ENCODE data around the gene CASP6.
A peak's percentile ranks its signal among the peaks of the same experiment; 100 is the strongest.

CASP6 gene

DNA sequence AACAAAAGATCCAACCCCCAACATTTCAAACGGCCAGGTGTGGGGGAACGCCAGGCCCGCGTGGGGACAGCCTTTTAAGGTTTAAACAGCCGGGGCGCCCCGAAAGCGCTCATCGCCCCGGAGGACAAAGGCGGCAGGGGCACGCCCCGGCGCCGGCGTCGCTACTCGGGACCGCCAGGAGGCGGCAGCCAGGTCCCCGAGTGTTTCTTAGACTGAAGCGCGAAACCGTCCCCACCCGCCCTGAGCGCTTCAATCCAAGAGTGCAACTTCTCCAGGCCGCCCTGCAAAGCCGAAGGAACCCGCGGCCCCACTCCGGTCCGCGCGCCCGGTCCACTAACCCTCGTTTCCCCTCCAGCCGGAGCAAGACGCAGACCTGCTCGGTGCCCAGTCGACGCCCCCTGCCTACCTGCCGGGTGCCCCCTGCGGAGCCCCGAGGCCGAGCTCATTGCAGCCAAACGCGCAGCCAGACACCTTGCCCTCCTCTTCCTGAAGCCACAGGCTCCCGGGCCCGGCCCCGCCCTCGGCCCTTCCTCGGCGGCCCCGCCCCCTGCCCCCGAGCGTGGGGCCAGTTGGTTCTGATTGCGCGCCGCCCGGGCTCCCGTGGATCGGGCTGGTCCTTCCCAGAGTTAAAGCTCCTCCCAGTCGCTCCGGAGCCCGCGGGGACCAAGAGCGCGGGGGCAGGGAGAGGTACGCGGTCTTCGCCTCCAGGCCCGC lies at the start of gene CASP6:
Gene CASP6 (minus strand): TSS at position 496 of the 714 bp plus-strand sequence. CDS start 50 bp downstream, at position 446.
- peak; percentile 27 for DNase-seq

DNA sequence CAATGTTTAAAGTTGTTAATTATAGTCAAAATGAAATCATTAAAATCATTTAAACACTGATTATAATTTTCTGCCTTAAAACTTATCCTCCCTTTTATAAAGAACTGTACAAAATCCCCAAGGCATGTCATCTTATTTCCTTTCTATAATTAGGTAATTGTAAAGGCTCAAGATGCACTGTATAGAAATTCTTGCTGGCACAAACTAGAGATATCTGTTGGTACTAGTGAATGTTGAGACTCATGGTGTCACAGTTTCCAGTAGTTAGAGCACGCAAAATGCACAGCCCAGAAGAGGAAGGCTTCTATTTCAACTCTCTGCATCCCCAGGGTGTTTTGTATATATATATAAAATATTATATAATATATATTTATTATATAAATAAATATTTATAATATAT lies 49.3 kb upstream of the CASP6 start:
- no peak for DNase-seq

DNA sequence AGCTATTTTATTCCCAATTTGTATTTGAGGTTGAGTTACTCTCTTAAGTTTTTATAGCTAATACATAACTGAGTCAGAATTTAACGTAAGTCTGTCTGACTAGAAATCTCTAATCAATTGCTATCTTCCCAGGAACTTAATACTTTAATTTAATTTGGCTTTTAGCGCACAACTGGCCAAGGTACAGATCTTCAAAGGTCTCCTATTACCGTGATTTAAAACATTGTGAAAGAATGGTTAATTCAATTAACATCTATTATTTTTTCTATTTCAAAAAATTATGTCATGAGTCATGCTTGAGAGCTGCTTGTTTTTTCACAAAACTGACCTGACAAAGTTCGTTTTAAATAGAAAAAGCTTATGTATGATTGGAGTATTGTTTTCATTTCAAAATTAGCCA lies 48.6 kb upstream of the CASP6 start:
- no peak for DNase-seq

DNA sequence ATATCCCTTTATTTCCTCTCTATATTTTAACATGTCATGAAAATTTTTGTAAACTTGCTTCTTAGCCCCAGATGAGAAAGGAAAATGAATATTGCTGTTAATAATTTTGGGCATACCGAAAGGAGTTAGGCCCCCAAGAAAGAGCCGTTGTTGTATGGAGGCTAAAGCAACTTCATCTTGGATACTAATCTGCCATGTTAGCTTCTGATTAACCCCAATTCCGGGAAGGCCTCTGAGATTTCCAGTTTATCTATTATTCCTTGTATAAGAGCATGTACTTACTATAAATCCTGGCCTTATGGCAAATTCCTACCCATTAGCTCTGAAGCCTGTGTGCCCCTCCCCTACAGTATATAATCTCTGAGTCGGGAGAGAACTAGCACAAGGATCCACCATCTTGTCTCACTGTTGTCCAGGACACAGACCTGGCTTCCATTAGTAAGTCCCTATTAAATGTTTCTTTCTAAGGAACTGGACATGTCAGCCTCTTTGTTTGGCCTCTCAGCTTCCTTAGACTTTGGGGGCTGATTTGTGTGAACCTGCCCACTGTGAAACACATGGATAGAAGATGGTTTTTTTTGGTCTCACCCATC lies 47.5 kb upstream of the CASP6 start:
- no peak for DNase-seq

DNA sequence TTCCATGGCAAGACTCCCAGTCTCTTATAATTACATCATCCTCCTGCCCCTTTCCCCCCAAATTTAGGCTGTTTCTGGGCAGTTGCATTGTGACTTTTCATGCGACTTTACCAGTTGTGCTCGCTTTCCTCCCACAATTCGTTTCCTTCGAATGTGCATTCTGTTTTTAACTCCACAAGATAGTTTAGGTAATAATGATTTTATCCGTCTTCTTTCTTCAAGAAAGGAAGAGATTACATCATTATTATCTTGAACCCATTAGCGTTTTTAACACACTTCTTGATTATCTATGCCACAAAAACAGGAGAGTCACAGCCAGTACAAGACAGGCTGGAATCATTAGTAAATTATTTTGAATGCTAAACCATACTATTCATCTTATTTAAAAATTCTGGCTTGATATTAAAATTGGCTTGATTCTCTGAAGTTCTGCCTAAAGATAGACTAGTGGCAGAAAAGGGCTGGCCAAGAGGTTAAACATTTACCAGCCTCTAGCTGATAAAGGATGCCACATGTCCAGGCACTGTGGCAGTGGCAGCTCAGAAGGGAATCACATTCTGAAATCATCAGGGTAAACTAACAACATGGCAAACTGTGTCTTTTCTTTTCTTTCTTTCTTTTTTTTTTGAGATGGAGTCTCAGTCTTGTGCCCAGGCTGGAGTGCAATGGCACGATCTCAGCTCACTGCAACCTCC lies 46.3 kb upstream of the CASP6 start:
- no peak for DNase-seq

DNA sequence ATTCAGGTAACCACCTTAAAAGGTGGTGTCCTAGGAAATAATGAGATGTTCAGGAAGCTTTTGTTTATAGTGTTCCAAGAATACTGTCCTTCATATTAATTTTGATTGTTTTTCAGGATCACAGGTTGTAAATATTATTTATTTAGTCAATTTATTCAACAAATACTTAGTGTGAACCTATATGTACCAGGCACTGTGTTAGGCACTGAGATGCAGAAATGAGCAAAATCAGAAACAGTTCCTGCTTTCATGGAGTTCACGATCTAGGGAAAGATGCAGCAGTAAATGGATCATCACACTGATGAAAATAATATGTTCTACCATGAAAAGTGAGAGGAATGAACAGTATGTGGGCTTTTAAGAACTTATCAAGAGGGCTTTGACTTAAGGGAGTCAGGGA lies 44.9 kb upstream of the CASP6 start:
- DNase-seq, result no peak

DNA sequence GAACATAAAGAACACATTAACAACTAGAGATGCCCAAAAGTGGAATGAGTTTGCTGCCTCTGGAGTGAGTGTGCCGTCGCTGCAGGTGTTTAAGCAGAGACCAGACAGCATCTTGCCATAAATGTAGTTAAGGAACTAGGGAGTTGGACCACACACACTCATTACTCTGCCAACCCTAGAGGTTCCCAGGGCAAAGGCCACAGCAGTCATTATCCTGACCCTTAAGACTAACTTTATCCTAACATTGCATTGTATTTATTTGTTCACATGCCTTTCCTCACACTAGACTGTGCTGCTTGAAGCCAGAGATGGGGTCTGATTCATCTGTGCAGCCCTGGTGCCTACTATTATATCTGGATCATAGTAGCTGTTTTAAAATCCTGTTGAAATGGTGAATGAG lies 43.5 kb upstream of the CASP6 start:
- no peak for DNase-seq

DNA sequence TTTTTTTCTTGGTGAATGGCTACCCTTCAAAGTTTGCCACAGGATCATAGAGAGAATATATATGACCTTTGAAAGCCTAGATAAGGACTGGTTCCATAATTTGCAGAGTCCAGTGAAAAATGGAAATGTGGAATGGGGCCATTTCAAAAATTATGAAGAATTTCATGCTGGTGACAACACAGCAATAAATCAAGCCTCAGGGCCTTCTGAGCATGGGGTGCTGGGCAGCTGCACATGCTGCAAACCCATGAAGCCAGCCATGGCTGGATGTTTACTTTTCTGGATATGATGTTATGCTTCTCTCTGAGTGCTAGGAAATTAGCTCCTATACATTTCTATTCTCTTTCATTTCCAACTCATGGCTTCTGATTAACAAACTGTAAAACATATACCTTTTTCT lies 42.6 kb upstream of the CASP6 start:
- no peak for DNase-seq

DNA sequence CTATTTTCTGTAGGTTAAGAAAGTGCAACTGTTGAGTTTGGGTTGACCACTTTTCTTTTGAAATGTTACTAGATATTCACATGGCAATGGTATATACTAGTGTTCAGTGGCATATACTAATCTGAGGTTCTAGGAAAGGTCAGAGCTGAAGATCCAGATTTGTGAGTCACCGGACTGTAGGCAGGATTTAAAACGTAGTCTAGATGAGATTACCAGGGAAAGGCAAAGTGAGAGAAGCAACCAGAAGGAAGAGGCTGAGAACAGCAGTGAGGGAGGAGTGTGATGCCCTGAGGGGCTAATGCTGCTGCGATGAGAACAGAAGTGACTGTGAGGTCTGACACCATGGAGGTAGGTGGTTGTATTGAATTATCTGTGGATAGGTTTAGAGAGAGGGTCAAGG lies 36.3 kb upstream of the CASP6 start:
- DNase-seq, result no peak

DNA sequence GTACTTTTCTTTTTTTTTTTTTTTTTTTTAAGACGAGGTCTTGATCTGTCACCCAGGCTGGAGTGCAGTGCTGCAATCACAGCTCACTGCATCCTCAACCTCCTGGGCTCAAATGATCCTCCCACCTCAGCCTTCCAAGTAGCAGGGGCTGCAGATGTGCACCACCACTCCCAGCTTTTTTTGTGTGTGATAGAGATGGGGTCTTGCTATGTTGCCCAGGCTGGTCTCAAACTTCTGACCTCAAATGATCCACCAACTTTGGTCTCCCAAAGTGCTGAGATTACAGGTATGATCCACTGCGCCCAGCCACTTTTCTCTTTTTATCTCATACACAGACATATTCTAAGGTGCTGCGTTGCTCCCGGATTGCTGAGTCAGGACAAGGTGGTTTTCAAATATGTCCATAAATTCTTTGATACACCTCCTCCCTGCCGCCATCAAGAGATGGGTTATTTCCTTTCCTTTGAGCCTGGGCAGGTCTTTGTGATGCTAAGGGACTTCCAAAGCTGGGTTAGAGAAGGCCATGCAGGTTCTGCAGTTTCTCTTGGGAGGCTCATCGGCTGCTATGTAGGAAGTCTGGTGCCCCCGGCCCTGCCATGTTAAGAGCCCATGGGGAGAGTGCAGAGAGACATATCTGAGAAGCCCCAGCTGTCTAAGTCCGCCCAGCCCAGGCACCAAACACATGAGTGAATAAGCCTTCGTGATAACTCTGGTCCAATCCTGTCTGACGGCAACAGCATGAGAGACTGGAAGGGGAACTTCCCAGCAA lies 35.0 kb upstream of the CASP6 start:
- DNase-seq, result no peak

DNA sequence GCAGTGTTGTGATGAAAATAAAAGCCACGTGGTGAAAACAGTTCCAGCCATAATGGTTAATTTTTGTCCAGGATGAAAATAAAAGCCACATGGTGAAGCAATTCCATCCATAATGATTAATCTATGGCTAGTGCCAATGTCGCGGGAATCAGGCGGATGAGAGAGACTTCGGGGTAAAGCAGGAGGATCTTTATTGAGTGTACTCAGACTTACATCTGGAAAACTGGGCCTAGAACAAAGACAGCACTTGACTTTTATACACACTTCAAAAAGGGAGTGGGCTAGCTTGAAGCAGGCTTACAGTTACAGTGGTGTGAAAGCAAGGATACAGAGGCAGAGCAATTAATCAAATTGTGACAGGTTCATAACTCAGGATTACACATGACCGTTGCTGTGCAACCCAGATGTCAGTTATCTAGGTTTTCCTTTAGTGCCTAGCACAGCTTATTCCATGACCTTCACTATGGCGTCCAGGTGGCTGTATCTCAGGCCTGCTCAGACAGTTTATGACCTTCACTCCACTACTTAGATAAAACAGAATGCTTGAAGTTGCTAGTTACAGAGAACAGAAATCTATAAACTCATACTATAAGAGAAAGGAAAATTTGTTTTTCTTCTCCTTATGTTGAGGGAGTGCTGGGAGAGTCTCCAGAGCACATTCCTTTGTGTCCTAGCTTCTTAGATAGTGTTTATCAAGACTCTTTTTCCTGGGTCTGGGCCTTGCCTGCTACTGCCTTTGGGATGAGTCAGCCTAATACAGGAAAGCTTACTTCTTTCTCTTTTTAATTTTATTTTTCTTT lies 32.5 kb upstream of the CASP6 start:
- no peak for DNase-seq

DNA sequence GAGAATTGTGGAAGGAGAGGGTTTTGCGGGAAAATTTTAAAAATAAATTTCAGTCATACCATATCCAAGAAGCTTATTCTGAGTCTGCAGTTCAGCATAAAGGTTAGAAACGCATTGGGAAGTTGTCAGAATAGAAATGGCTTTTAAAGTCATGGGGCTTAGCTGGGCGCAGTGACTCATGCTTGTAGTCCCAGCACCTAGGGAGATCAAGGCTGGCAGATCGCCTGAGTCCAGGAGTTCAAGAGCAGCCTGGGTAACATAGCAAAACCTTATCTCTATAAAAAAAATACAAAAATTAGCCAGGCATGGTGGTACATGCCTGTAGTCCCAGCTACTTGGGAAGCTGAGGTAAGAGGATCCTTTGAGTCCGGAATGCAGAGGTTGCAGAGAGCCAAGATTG lies 30.5 kb upstream of the CASP6 start:
- no peak for DNase-seq

DNA sequence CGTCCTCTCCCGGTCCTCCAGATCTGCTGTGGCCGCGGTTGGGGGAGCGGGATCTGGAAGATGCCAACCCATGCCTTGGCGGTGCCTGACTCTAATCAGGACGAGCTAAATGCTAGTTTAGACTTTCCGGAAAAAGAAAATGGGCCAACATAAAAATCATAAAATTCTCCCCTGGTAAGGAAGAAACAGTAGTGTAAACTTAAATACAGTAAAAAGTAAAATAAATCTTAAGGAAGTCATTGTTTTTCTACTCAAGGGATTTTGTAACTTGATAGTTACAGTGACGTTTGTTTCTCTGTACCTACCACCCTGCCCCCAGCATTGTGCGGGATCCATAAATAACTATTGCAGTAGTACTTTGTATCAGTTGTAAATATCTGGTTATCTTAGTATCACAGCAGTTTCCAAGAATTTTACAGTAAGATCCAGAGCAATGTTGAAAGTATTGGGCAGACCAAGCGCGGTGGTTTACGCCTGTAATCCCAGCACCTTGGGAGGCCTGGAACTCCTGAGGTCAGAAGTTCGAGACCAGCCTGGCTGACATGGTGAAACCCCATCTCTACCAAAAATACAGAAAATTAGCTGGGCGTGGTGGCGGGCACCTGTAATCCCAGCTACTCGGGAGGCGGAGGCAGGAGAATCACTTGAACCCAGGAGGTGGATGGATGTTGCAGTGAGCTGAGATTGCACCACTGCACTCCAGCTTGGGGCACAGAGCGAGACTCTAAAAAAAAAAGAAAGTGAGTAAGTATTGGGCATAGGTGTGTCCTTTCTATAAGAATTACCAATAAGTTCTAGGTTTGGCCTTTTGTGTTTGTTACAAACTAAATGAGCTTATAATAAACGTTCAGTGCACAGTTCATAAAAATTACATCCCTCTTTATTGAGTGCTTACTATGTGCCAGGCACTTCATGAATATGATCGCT lies 27.6 kb upstream of the CASP6 start:
- DNase-seq, result no peak

DNA sequence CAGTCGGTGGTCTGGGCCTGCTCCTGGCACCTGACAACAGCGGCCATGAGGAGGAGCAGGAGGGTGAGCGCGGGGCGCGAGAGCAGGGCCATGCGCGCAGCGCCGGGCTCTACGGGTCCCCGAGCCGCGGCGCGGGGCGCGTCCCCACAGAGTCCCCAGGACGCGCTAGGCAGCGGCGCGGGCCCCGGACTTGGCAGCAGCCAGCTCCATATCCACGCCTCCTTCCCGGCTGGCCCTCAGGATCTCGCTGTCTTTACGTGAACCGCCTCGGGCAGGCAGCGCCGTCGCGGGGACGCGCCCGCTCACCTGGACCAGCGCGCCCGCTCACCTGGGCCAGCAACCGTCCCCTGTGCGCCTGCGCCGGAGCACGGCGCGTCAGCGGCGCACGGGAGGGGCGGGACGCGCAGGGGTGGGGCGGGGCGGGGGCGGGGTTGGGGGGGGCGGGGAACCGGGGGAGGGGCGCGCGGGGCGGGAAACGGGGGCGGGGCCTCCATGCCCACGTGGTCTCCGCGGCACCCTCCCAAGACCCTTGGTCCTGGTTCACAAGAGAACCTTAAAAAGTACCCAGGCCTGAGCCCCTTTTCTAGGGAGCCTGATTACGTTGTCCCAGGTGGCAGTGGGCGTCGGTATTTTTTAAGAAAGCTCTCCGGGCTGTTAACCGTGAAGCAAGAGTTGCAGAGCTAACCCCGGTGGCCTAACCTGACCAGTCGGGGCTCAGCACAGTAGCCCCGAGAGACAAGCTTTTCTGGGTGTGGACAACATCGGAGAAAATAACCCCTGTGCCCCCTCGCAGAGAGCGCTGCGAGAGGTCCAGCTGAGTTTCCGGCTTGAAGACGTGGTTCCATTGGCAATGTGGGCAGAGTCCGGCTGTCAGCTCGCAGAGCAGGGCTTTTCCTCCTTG lies 26.7 kb upstream of the CASP6 start, which contains the start of gene PLA2G12A:
Gene PLA2G12A (minus strand): TSS at position 353 of the 901 bp plus-strand sequence. CDS start 261 bp downstream, at position 92.
- peak; percentile 82 for DNase-seq

DNA sequence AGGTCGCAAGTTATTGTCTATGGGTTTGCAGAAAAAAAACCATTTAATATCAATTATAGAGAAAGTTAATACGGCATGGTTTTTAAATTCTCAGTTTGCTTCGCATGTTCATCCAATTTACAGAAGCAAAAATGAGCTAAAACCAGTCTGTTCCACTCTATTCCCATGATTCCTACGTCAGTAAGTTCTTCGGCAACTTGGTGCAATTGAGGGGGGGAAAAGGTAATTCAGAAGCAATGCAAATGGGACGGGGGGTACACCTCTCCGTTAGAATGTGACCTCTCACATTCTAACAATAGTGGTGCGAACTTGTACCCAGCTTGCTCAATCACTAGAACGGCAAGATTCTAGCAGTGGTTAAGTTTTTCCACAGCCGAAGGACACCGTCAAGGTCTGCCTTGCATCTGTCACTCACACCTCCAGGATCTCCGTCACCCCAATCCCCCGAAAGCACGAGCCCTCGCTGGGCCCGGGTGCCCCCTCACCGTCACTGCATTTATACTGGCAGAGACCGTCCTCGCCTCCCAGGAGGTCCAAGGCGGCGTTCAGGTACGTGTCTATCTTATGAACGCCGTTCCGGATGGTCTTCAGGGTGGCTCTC lies 26.0 kb upstream of the CASP6 start:
- DNase-seq, result no peak

DNA sequence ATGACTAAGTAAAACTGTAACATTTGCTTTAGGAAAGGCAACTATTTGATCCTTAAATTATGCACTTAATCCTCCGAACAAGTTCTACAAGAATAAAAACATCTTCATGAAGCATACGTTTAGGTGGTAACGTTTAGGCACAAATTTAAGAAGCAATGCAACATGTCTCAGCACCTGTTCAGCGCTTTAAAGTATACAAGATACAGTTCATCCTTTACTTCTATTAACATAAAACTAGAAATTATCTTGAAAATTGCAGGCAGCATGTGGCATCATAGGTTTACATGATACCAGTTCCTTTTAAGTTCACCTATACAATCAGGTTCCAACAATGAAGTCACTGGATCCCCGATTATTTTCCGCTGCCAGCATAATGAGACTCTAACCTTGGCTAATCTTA lies 25.1 kb upstream of the CASP6 start:
- no peak for DNase-seq

DNA sequence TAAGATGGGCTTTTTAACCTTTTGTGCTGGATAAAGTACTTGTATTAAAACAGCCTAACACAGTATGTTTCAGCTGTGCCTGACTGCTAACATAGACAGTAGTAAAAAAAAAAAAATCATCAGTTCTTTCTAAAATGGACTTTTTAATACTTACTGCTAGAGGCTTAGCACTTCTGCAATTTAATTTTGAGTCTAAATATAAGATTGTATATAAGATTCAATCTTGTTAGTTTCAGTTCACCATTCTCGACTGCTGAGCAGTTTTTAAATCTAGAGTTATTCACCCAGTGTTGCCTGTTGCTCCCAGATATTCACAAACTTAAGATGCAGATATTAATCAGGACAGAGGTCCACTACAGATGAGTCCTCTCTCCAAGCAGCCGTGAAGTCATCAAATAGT lies 19.9 kb upstream of the CASP6 start:
- no peak for DNase-seq

DNA sequence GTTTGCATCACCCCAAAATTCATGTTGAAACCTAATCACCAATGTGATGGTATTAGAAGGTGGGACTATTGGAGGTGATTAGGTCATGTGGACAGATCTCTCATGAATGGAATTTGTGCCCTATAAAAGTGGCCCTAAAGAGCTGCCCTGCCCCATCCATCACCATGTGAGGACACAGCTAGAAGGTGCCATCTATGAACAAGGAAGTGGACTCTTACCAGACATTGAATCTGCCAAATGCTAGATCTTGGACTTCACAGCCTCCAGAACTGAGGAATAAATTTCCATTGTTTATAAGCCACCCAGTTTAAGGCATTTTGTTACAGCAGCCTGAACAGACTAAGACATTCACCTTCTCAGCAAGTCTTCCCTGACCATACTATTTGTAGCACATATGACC lies 19.1 kb upstream of the CASP6 start:
- DNase-seq, result no peak

DNA sequence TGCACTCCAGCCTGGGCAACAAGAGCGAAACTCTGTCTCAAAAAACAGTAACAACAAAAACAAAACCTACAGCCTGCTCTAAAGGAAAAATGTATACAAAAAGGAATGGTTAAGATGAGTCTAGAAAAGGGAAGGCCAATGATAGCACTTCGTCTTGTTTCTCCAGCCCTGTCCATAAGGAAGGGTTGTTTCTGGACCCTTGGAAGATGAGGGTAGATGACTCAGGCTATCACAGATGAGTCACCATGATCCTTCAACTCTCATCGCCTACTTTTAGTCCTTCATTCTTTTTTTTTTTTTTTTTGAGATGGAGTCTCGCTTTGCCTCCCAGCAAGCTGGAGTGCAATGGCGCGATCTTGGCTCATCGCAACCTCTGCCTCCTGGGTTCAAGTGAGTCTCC lies 17.8 kb upstream of the CASP6 start:
- DNase-seq, result no peak

DNA sequence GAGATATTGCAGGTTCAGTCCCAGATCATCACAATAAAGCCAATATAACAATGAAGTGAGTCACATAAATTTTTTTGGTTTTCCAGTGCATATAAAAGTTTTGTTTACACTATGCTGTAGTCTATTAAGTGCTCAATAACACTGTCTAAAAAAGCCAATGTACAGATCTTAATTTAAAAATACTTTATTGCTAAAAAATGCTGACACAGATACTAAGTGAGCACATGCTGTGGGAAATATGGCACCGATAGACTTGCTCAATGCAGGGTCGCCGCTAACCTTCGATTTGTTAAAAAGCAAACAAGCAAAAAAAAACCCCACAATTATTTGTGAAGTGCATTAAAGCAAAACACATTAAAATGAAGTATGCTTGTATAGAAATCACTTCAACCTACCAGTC lies 16.4 kb upstream of the CASP6 start:
- DNase-seq, result no peak

Data from NCI-H2029 (cell line).